Type B pancreatic cell (in vitro differentiated cells): ENCODE results near the gene TNFAIP8L3. TPM values are rescaled to one million over a fixed set of nuclear protein-coding genes. Genes with fewer than 3 reads are reported as not detected.

Source experiments
- DNase-seq: peaks from one replicate; pipeline ENCODE4 v3.0.0; 2021; ENCODE audit warnings: mixed read lengths; ENCODE audit not compliant: unreplicated experiment; ENCODE audit errors: extremely low spot score
- H3K27ac Mint-ChIP-seq: 2 replicates; pipeline ENCODE4 v1.8.0; 2021; ENCODE audit warnings: mild to moderate bottlenecking, mixed read lengths
- H3K27me3 Mint-ChIP-seq: 2 replicates; pipeline ENCODE4 v1.8.0; 2021; ENCODE audit warnings: mixed read lengths
- H3K36me3 Mint-ChIP-seq: 2 replicates; pipeline ENCODE4 v1.8.0; 2021; ENCODE audit warnings: mixed read lengths
- H3K4me1 Mint-ChIP-seq: one replicate; pipeline ENCODE4 v1.8.0; 2021; ENCODE audit warnings: mixed read lengths; ENCODE audit not compliant: unreplicated experiment
- H3K4me3 Mint-ChIP-seq: 2 replicates; pipeline ENCODE4 v1.8.0; 2021; ENCODE audit warnings: mild to moderate bottlenecking, mixed read lengths
- H3K9me3 Mint-ChIP-seq: 2 replicates; pipeline ENCODE4 v1.8.0; 2021; ENCODE audit warnings: mixed read lengths
- CTCF ChIP-seq: fragments of 200-600 bp; sonication (generic); conservative IDR thresholded peaks from 2 replicates; pipeline ENCODE4 v1.5.0; 2021; ENCODE audit warnings: antibody characterized with exemption, mild to moderate bottlenecking
- total RNA-seq: library from RNA; stranded (reverse); gene quantifications from 2 replicates; pipeline ENCODE4 v1.2.1, GENCODE V29; 2021; ENCODE audit warnings: low replicate concordance

TNFAIP8L3 gene
- total RNA-seq, 1 donor from 2014 or later: 8.2 TPM

- Mint-ChIP-seq H3K4me3 (no peak overlapping the region), H3K36me3 (no peaks in the 10 kb centered on the region), H3K27me3 (peaks cover 54% of the 10 kb centered on the region), H3K4me1 (peaks cover 9% of the 10 kb centered on the region), H3K9me3 (no peaks in the 10 kb centered on the region), H3K27ac (no peak overlapping the region)
- TF ChIP-seq CTCF: no peak
- DNase-seq: no peak
These were observed 5.7 kb downstream of the TNFAIP8L3 start for GRCh38 chr15:51089041-51089440.

- Mint-ChIP-seq H3K27me3 (peaks cover 49% of the 10 kb centered on the region), H3K4me1 (peaks cover 9% of the 10 kb centered on the region), H3K9me3 (no peaks in the 10 kb centered on the region), H3K36me3 (no peaks in the 10 kb centered on the region), H3K4me3 (no peak overlapping the region), H3K27ac (no peak overlapping the region)
- no peak for DNase-seq
- no peak for TF ChIP-seq CTCF
These were observed 6.1 kb downstream of the TNFAIP8L3 start for GRCh38 chr15:51088585-51088984.

- no peak for TF ChIP-seq CTCF
- Mint-ChIP-seq H3K4me1 (peaks cover 9% of the 10 kb centered on the region), H3K27me3 (peaks cover 39% of the 10 kb centered on the region), H3K9me3 (no peaks in the 10 kb centered on the region), H3K27ac (no peak overlapping the region), H3K4me3 (no peak overlapping the region), H3K36me3 (no peaks in the 10 kb centered on the region)
- DNase-seq: no peak
These were observed 7.2 kb downstream of the TNFAIP8L3 start for GRCh38 chr15:51087513-51087912.

- Mint-ChIP-seq H3K27me3 (peaks cover 28% of the 10 kb centered on the region), H3K27ac (no peak overlapping the region), H3K4me1 (peaks cover 9% of the 10 kb centered on the region), H3K9me3 (no peaks in the 10 kb centered on the region), H3K36me3 (no peaks in the 10 kb centered on the region), H3K4me3 (no peak overlapping the region)
- TF ChIP-seq CTCF: no peak
- DNase-seq: no peak
These were observed 8.3 kb downstream of the TNFAIP8L3 start for GRCh38 chr15:51086409-51086808.

- H3K4me3 Mint-ChIP-seq: no peak overlapping the region
- no peak for TF ChIP-seq CTCF
- peaks cover 9% of the 10 kb centered on the region for H3K4me1 Mint-ChIP-seq
- no peaks in the 10 kb centered on the region for H3K36me3 Mint-ChIP-seq
- no peak for DNase-seq
- H3K27me3 Mint-ChIP-seq: peaks cover 21% of the 10 kb centered on the region
- H3K9me3 Mint-ChIP-seq: no peaks in the 10 kb centered on the region
- H3K27ac Mint-ChIP-seq: no peak overlapping the region
These were observed 8.9 kb downstream of the TNFAIP8L3 start for GRCh38 chr15:51085764-51086163.

GRCh38 chr15:51083641-51084166 is 11.0 kb downstream of the TNFAIP8L3 start:
- no peak overlapping the region for H3K4me3 Mint-ChIP-seq
- H3K27ac Mint-ChIP-seq: no peak overlapping the region
- H3K36me3 Mint-ChIP-seq: peaks cover 3% of the 10 kb centered on the region
- peaks cover under 1% of the 10 kb centered on the region for H3K27me3 Mint-ChIP-seq
- H3K4me1 Mint-ChIP-seq: peaks cover 9% of the 10 kb centered on the region
- TF ChIP-seq CTCF: no peak
- DNase-seq: no peak
- no peaks in the 10 kb centered on the region for H3K9me3 Mint-ChIP-seq
